HepG2 (cell line): ENCODE measurements around the gene RASIP1. TPM values are rescaled to one million over a fixed set of nuclear protein-coding genes. Genes with fewer than 3 reads are reported as not detected.

Source experiments
- CC2D1A ChIP-seq: sonication (generic); formaldehyde crosslinking; IDR thresholded peaks from 2 replicates; pipeline ENCODE4 v1.8.1; 2023; ENCODE audit warnings: mild to moderate bottlenecking, missing genetic modification reagents
- GATAD2A ChIP-seq: IDR thresholded peaks from 2 replicates; pipeline ENCODE4 v1.6.1; 2016
- MAZ ChIP-seq, 2 experiments: sonication (generic) in 1 of 2; formaldehyde crosslinking in 1 of 2; IDR thresholded peaks; 2 replicates each; pipeline versions ENCODE4 v1.5.0 to v1.6.1; 2012 to 2020; ENCODE audit warnings: low read depth in 2 of 2, mild to moderate bottlenecking in 2 of 2, borderline replicate concordance in 1 of 2, improper control_type of control experiment in 1 of 2, low read length in 1 of 2, missing genetic modification reagents in 1 of 2, moderate library complexity in 1 of 2
- MTERF4 ChIP-seq: sonication (generic); formaldehyde crosslinking; IDR thresholded peaks from 2 replicates; pipeline ENCODE4 v1.8.0; 2023; ENCODE audit warnings: mild to moderate bottlenecking, missing genetic modification reagents
- NCOA5 ChIP-seq: sonication (generic); formaldehyde crosslinking; IDR thresholded peaks from 2 replicates; pipeline ENCODE4 v1.4.0; 2020; ENCODE audit warnings: missing genetic modification reagents
- NR2F2 ChIP-seq: IDR thresholded peaks from 2 replicates; pipeline ENCODE4 v1.6.1; 2012; ENCODE audit warnings: low read depth, inconsistent platforms, borderline replicate concordance
- REPIN1 ChIP-seq: sonication (generic); formaldehyde crosslinking; IDR thresholded peaks from 2 replicates; pipeline ENCODE4 v1.8.0; 2022; ENCODE audit warnings: missing genetic modification reagents, low read depth, mild to moderate bottlenecking, borderline replicate concordance
- SALL2 ChIP-seq: sonication (generic); formaldehyde crosslinking; IDR thresholded peaks from 2 replicates; pipeline ENCODE4 v1.8.1; 2023; ENCODE audit warnings: mild to moderate bottlenecking, missing genetic modification reagents, inconsistent platforms
- SMAD3 ChIP-seq: sonication (generic); formaldehyde crosslinking; IDR thresholded peaks from 2 replicates; pipeline ENCODE4 v1.4.0; 2020; ENCODE audit warnings: missing genetic modification reagents
- SOX6 ChIP-seq, 2 experiments: fragments of 450-650 bp in 1 of 2; sonication (generic) in 1 of 2; formaldehyde crosslinking in 1 of 2; IDR thresholded peaks; 2 replicates each; pipeline versions ENCODE4 v1.4.0 to v1.6.1; 2017 to 2020; ENCODE audit warnings: antibody characterized with exemption in 1 of 2, mild to moderate bottlenecking in 1 of 2, missing genetic modification reagents in 1 of 2
- TBL1XR1 ChIP-seq: fragments of 150-350 bp; IDR thresholded peaks from 2 replicates; pipeline ENCODE4 v1.6.1; 2014; ENCODE audit warnings: borderline replicate concordance, low read length; ENCODE audit not compliant: partially characterized antibody
- THAP11 ChIP-seq: IDR thresholded peaks from 2 replicates; pipeline ENCODE4 v1.6.1; 2016; ENCODE audit warnings: missing biosample characterization, missing genetic modification reagents
- THRA ChIP-seq: sonication (generic); formaldehyde crosslinking; IDR thresholded peaks from 2 replicates; pipeline ENCODE4 v1.4.0; 2020; ENCODE audit warnings: missing genetic modification reagents, borderline replicate concordance
- ZBTB49 ChIP-seq: sonication (generic); formaldehyde crosslinking; IDR thresholded peaks from 2 replicates; pipeline ENCODE4 v1.4.0; 2020; ENCODE audit warnings: missing genetic modification reagents, borderline replicate concordance
- ZFP41 ChIP-seq: sonication (generic); formaldehyde crosslinking; IDR thresholded peaks from 2 replicates; pipeline ENCODE4 v1.4.0; 2020; ENCODE audit warnings: mild to moderate bottlenecking, missing genetic modification reagents, borderline replicate concordance
- ZNF143 ChIP-seq: sonication (generic); formaldehyde crosslinking; IDR thresholded peaks from 2 replicates; pipeline ENCODE4 v1.4.0; 2020; ENCODE audit warnings: missing genetic modification reagents
- ZNF350 ChIP-seq: sonication (generic); formaldehyde crosslinking; IDR thresholded peaks from 2 replicates; pipeline ENCODE4 v1.4.0; 2020; ENCODE audit warnings: mild to moderate bottlenecking, low read depth, missing genetic modification reagents, borderline replicate concordance
- ZNF362 ChIP-seq: sonication (generic); formaldehyde crosslinking; IDR thresholded peaks from 2 replicates; pipeline ENCODE4 v1.4.0; 2020; ENCODE audit warnings: missing genetic modification reagents, mild to moderate bottlenecking, borderline replicate concordance
- ZNF713 ChIP-seq: sonication (generic); formaldehyde crosslinking; IDR thresholded peaks from 2 replicates; pipeline ENCODE4 v1.4.0; 2020; ENCODE audit warnings: mild to moderate bottlenecking, missing genetic modification reagents
- ZSCAN21 ChIP-seq: sonication (generic); formaldehyde crosslinking; IDR thresholded peaks from 2 replicates; pipeline ENCODE4 v1.8.0; 2022; ENCODE audit warnings: mild to moderate bottlenecking, missing genetic modification reagents, moderate library complexity, borderline replicate concordance
- polyA plus RNA-seq, 8 experiments: library from polyadenylated mRNA; depleted of rRNA in 3 of 8; stranded (reverse) in 7 of 8; unstranded in 1 of 8; fragments of >200 nt; fragmentation: Illumina TruSeq in 4 of 8; extraction: Trizol in 4 of 8; gene quantifications; 2 replicates each; pipeline versions ENCODE4 v1.2.1 to v1.2.3, GENCODE V29; 2011 to 2016; ENCODE audit warnings: low read depth in 4 of 8, missing spikeins in 1 of 8, mixed read lengths in 1 of 8; ENCODE audit not compliant: insufficient read depth in 1 of 8
- total RNA-seq, 5 experiments: library from RNA; depleted of rRNA; stranded (reverse); fragments of >200 nt; fragmentation: Illumina TruSeq; extraction: Trizol; gene quantifications; 2 replicates each; pipeline ENCODE4 v1.2.3, GENCODE V29; 2016; ENCODE audit warnings: low read depth in 1 of 5

The RASIP1 gene
- total and polyA plus RNA-seq, 2 of the 13 experiments (the other 11 are each of a cell fraction or from before 2014, with no cell fraction given): 0.44 to 0.58 TPM

GRCh38 chr19:48718711-48719231 is 21.6 kb downstream of the RASIP1 start (continued):
- TF ChIP-seq GATAD2A (peak; percentile 49), NCOA5 (CRISPR knock-in tag) (no peak), SALL2 (CRISPR knock-in tag) (0 out of 2 replicates have a peak, but pooled peaks have one; percentile 41), ZSCAN21 (CRISPR knock-in tag) (0 out of 2 replicates have a peak, but pooled peaks have one; percentile 44), ZBTB49 (no peak), MAZ (IDR thresholded peaks at IDR 0.05; ENCODE audit: borderline replicate concordance, low read depth, low read length) (no peak), MAZ (CRISPR knock-in tag; IDR thresholded peaks at IDR 0.05; ENCODE audit: low read depth) (0 out of 2 replicates have a peak, but pooled peaks have one; percentile 51), MTERF4 (no peak), THRA (CRISPR knock-in tag) (peak; percentile 68; the same call in 1 of the 2 replicates), NR2F2 (peak; percentile 53; the same call in 1 of the 2 replicates), SOX6 (IDR thresholded peaks at IDR 0.05) (no peak), SOX6 (CRISPR knock-in tag; IDR thresholded peaks at IDR 0.05) (peak; percentile 70), ZNF350 (CRISPR knock-in tag) (peak; percentile 79), THAP11 (CRISPR knock-in tag) (peak; percentile 85; the same call in 1 of the 2 replicates), SMAD3 (CRISPR knock-in tag) (no peak), TBL1XR1 (peak; percentile 95), ZFP41 (CRISPR knock-in tag) (no peak), ZNF713 (CRISPR knock-in tag) (no peak), CC2D1A (CRISPR knock-in tag) (no peak), ZNF143 (CRISPR knock-in tag) (peak; percentile 67), REPIN1 (CRISPR knock-in tag) (peak; percentile 83; the same call in 1 of the 2 replicates), ZNF362 (CRISPR knock-in tag) (peak; percentile 67)
